CD8-positive, alpha-beta memory T cell (primary cell): ENCODE measurements around the gene ADGRB2. TPM values are rescaled to one million over a fixed set of nuclear protein-coding genes. Genes with fewer than 3 reads are reported as not detected.

Source experiments
- CTCF ChIA-PET: fragments of 350-600 bp; sonication (Branson Sonifier 250); formaldehyde crosslinking; loops from one replicate; lab custom pipeline; 2021; ENCODE audit warnings: antibody characterized with exemption; lab: Charles Lee
- POLR2A ChIA-PET: fragments of 350-600 bp; sonication (Branson Sonifier 250); formaldehyde crosslinking; loops from one replicate; lab custom pipeline; 2021; ENCODE audit warnings: antibody characterized with exemption; lab: Charles Lee
- DNase-seq, 5 donors: peaks; one replicate each; pipeline versions ENCODE4 v3.0.0 to v3.0.0-alpha.2; 2020 to 2022; ENCODE audit warnings: mixed read lengths in 1 of 5
- H3K27ac ChIP-seq: one replicate; pipeline ENCODE4 v1.7.0; 2013; ENCODE audit warnings: low read depth, mild to moderate bottlenecking, low read length, moderate library complexity
- H3K27me3 ChIP-seq: 2 replicates; pipeline ENCODE4 v1.7.0; 2013; ENCODE audit warnings: low read length, mild to moderate bottlenecking; ENCODE audit not compliant: insufficient read depth, poor library complexity, severe bottlenecking
- H3K36me3 ChIP-seq: 2 replicates; pipeline ENCODE4 v1.7.0; 2013; ENCODE audit warnings: mild to moderate bottlenecking, low read length, moderate library complexity; ENCODE audit not compliant: insufficient read depth
- H3K4me1 ChIP-seq: 2 replicates; pipeline ENCODE4 v1.7.0; 2013; ENCODE audit warnings: mild to moderate bottlenecking, low read length, moderate library complexity; ENCODE audit not compliant: insufficient read depth
- H3K4me3 ChIP-seq: 2 replicates; pipeline ENCODE4 v1.7.0; 2013; ENCODE audit warnings: mild to moderate bottlenecking, low read length
- H3K9me3 ChIP-seq: 2 replicates; pipeline ENCODE4 v1.7.0; 2013; ENCODE audit warnings: mild to moderate bottlenecking, low read length
- H3K27ac Mint-ChIP-seq, 8 donors: one replicate each; pipeline ENCODE4 v1.8.0; 2020 to 2021; ENCODE audit warnings: mixed read lengths in 8 of 8, mild to moderate bottlenecking in 6 of 8, inconsistent platforms in 3 of 8, moderate library complexity in 3 of 8
- H3K27me3 Mint-ChIP-seq, 2 donors: one replicate each; pipeline ENCODE4 v1.8.0; 2020 to 2021; ENCODE audit warnings: mixed read lengths in 2 of 2, mild to moderate bottlenecking in 1 of 2, moderate library complexity in 1 of 2
- H3K36me3 Mint-ChIP-seq, 3 donors: one replicate each; pipeline ENCODE4 v1.8.0; 2020 to 2021; ENCODE audit warnings: mixed read lengths in 3 of 3, inconsistent platforms in 1 of 3, mild to moderate bottlenecking in 1 of 3
- H3K4me1 Mint-ChIP-seq, 3 donors: one replicate each; pipeline ENCODE4 v1.8.0; 2020 to 2021; ENCODE audit warnings: mixed read lengths in 3 of 3, inconsistent platforms in 1 of 3, mild to moderate bottlenecking in 1 of 3
- H3K4me3 Mint-ChIP-seq, 7 donors: one replicate each; pipeline ENCODE4 v1.8.0; 2020 to 2021; ENCODE audit warnings: mixed read lengths in 7 of 7, mild to moderate bottlenecking in 6 of 7, moderate library complexity in 4 of 7, inconsistent platforms in 2 of 7
- H3K9me3 Mint-ChIP-seq, 5 donors: one replicate each; pipeline ENCODE4 v1.8.0; 2020 to 2022; ENCODE audit warnings: mixed read lengths in 5 of 5, mild to moderate bottlenecking in 3 of 5, moderate library complexity in 2 of 5, inconsistent platforms in 1 of 5
- polyA plus RNA-seq: library from polyadenylated mRNA; unstranded; fragments of 300-500 nt; fragmentation: Illumina TruSeq; gene quantifications from one replicate; pipeline ENCODE4 v1.2.3, GENCODE V29; 2021
- total RNA-seq, 2 experiments: library from RNA; stranded (reverse); gene quantifications; one replicate each; pipeline ENCODE4 v1.2.3, GENCODE V29; 2021

ADGRB2 gene
- total and polyA plus RNA-seq, 3 experiments from 2014 or later = 0.24 to 0.57 (median 0.35) TPM

DNA sequence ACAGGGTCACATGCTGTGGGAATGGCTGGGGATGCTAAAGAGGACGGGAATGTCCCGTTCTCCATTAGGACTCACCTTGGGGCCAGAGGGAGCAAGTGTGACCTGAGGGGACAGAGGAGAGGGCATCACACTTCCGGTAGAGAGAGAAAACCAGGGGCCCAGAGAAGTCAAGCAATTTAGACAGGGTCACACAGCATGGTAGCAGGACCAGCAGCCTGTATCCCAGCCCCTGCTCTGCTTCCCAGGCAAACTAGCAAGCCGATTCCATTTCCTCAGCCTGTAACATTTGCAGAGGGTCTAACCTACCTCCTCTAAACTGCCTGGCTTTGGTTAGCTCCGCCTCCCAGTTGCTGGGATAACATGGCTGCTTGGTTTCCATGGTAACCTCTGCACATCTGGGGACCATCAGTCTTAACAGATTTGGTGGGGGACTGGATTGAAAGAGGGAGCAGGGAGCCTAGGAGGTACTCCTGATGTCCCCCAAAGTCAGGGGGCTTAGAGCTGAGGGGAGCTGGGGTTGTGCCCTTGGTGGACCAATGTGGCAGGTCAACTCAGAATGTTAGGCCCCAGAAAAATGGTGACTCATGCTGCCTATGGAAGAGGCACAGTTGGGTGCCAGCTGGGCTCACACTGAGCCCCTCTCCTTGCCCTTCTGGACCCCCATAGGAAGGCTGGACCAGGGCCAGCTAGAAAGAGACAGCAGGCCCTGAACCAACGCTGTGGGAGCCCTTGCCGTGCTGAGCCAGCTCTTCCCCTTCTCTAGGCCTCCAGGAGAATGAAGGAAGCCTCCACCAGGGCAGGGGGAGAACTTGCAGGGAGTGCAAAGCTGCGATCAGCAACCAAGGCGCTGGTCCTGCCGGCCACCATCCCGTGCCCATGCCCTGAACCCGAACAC lies 69.8 kb downstream of the ADGRB2 start:
- H3K27ac Mint-ChIP-seq = peak overlapping the region in 1 of 8 donors; percentile 57
- Histone ChIP-seq H3K27ac (no peak overlapping the region), H3K9me3 (no peaks in the 10 kb centered on the region), H3K4me3 (no peak overlapping the region), H3K27me3 (no peaks in the 10 kb centered on the region), H3K36me3 (no peaks in the 10 kb centered on the region), H3K4me1 (peaks cover 10% of the 10 kb centered on the region)
- no peak overlapping the region for H3K4me3 Mint-ChIP-seq
- H3K9me3 Mint-ChIP-seq = no peaks in the 10 kb centered on the region
- peaks cover 8 to 17% (median 10%) of the 10 kb centered on the region in 3 donors for H3K4me1 Mint-ChIP-seq
- POLR2A ChIA-PET = interaction anchor here (0.6 kb wide), 1 partner anchor 341 kb away, joined by 4 read pairs; no protein-coding TSS in a partner anchor
- H3K36me3 Mint-ChIP-seq = no peaks in the 10 kb centered on the region
- H3K27me3 Mint-ChIP-seq = peaks cover 0 to 7% of the 10 kb centered on the region in 2 donors
- no peak for DNase-seq
- CTCF ChIA-PET = interaction anchor here (1.3 kb wide), 1 partner anchor 95 kb away, joined by 3 read pairs; no protein-coding TSS in a partner anchor

DNA sequence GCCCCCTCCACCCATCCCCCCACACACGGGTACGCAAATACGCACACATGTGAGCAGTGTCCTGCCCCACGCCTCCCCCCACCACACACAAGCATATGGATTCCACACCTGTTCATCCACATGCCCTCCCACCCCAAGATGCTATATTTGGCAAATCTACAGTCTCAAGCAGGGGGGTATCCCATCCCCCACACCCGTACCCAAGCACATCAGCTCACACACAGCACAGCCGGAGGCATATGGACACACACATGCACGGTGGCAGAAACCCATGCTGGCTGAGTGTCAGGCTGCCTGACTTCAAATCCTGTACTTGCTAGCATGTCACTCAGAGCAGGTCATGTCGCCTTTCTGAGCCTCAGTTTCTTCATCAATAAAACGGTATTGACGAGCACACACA lies 70.9 kb downstream of the ADGRB2 start:
- ChIA-PET CTCF (interaction anchor here (1.3 kb wide), 1 partner anchor 96 kb away, joined by 3 read pairs; no protein-coding TSS in a partner anchor), POLR2A (no interaction called here)
- H3K9me3 ChIP-seq = no peaks in the 10 kb centered on the region
- Mint-ChIP-seq H3K36me3 (no peaks in the 10 kb centered on the region), H3K4me1 (peaks cover 4 to 9% (median 5%) of the 10 kb centered on the region in 3 donors), H3K4me3 (peak overlapping the region in 1 of 7 donors; percentile 32), H3K27ac (no peak overlapping the region), H3K27me3 (peaks cover 0 to 14% of the 10 kb centered on the region in 2 donors), H3K9me3 (no peaks in the 10 kb centered on the region)
- H3K4me1 ChIP-seq = no peaks in the 10 kb centered on the region
- H3K27ac ChIP-seq = no peak overlapping the region
- DNase-seq = no peak
- no peaks in the 10 kb centered on the region for H3K27me3 ChIP-seq
- H3K4me3 ChIP-seq = no peak overlapping the region
- no peaks in the 10 kb centered on the region for H3K36me3 ChIP-seq

DNA sequence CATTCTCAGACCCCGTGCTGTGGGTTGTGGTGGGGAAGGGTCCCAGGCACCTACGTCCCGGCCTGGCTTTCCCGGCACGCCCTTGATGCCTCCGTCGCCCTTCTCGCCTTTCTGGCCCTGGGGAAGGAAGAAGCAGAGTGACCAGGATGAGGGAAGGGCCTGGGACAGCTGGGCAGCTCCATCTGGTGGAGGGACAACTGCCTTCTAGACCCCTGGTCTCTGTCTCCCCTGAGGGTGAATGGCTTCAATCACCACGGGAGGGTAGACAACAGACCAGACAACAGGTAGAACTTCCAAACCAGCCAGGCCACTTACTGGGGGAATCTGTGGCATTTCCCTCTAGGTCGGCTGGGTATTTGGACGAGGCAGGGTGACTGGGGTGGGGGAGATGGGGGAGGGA lies 72.2 kb downstream of the ADGRB2 start:
- H3K9me3 Mint-ChIP-seq = no peaks in the 10 kb centered on the region
- POLR2A ChIA-PET = no interaction called here
- no peaks in the 10 kb centered on the region for H3K36me3 Mint-ChIP-seq
- H3K27me3 Mint-ChIP-seq = peaks cover 0 to 20% of the 10 kb centered on the region in 2 donors
- no peaks in the 10 kb centered on the region for H3K4me1 ChIP-seq
- H3K27ac ChIP-seq = no peak overlapping the region
- H3K4me1 Mint-ChIP-seq = no peaks in the 10 kb centered on the region
- CTCF ChIA-PET = no interaction called here
- H3K4me3 ChIP-seq = no peak overlapping the region
- no peaks in the 10 kb centered on the region for H3K9me3 ChIP-seq
- peak overlapping the region in 1 of 8 donors; percentile 63 for H3K27ac Mint-ChIP-seq
- DNase-seq = no peak
- no peaks in the 10 kb centered on the region for H3K36me3 ChIP-seq
- no peaks in the 10 kb centered on the region for H3K27me3 ChIP-seq
- H3K4me3 Mint-ChIP-seq = no peak overlapping the region

DNA sequence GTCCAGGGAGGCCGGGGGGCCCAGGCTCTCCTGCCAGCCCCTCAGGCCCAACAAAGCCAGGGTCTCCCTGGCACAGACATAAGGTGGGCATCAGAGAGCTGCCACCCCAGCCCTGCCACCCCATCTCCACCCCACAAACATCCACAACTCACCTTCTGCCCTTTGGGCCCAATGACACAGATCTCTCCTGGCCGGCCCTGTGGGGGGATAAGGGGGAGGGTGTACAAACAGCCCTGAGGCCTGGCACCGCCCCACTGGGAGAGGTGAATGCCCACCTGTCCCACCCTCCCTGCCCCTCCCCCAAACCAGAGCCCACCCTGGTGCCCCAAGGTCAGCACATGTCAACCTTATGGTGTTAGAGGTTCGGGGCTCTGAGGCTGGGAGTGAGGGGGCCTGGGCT lies 72.7 kb downstream of the ADGRB2 start:
- POLR2A ChIA-PET = no interaction called here
- H3K4me1 Mint-ChIP-seq = no peaks in the 10 kb centered on the region
- CTCF ChIA-PET = no interaction called here

DNA sequence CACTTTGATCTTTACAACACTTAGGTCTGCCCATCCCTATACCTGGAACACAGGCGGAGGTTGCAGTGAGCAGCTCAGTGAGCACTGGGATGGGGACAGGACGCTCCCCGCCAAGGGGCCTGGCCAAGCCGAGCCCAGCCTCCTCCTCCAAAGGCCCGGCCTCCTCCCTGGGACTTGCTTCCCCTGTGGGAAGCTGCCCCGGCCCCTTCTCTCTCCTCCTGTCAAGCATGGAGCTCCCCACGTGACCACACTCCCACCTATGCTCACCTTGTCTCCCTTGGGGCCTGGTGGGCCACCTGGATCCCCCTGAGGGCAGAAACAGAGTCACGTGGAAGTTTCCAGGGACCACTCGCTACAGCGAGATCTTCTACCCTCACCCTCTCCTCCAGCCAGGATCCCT lies 73.2 kb downstream of the ADGRB2 start:
- POLR2A ChIA-PET = no interaction called here
- no peak overlapping the region for H3K27ac Mint-ChIP-seq
- H3K4me1 Mint-ChIP-seq = no peaks in the 10 kb centered on the region

More for the DNA sequence above, 72.7 kb downstream of the ADGRB2 start:
- H3K27ac ChIP-seq = no peak overlapping the region
- Mint-ChIP-seq H3K27ac (no peak overlapping the region), H3K4me3 (no peak overlapping the region), H3K36me3 (no peaks in the 10 kb centered on the region), H3K9me3 (no peaks in the 10 kb centered on the region), H3K27me3 (peaks cover under 1 to 25% of the 10 kb centered on the region in 2 donors)
- no peaks in the 10 kb centered on the region for H3K27me3 ChIP-seq
- no peaks in the 10 kb centered on the region for H3K4me1 ChIP-seq
- no peak for DNase-seq
- H3K9me3 ChIP-seq = no peaks in the 10 kb centered on the region
- H3K36me3 ChIP-seq = no peaks in the 10 kb centered on the region
- no peak overlapping the region for H3K4me3 ChIP-seq

DNA sequence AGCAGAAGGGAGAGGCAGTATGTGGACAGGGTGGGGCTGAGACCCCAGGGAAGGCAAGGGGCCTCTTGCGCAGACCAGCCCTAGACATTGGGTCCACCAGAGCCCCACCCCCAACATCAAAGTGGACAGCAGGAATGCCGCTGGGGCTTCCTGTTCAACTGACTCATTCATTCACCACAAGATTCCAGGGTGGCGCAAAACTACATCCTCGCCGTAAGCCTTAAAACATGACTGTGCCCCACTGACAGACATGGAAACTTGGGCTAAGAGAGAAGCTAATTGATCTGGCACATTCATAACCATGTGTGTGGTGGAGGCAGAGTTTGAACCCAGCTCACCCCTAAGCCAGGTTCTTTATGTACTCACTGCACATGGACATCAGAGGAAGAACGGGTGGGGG lies 74.3 kb downstream of the ADGRB2 start:
- Histone ChIP-seq H3K4me3 (no peak overlapping the region), H3K4me1 (no peaks in the 10 kb centered on the region), H3K36me3 (no peaks in the 10 kb centered on the region), H3K27ac (no peak overlapping the region), H3K9me3 (no peaks in the 10 kb centered on the region), H3K27me3 (peaks cover 4% of the 10 kb centered on the region)
- no peak for DNase-seq
- no peaks in the 10 kb centered on the region for H3K4me1 Mint-ChIP-seq
- peaks cover 5 to 37% of the 10 kb centered on the region in 2 donors for H3K27me3 Mint-ChIP-seq
- no peak overlapping the region for H3K4me3 Mint-ChIP-seq
- H3K36me3 Mint-ChIP-seq = no peaks in the 10 kb centered on the region
- ChIA-PET CTCF (no interaction called here), POLR2A (no interaction called here)
- H3K27ac Mint-ChIP-seq = peak overlapping the region in 1 of 8 donors; percentile 20
- no peaks in the 10 kb centered on the region for H3K9me3 Mint-ChIP-seq

More for the DNA sequence above, 73.2 kb downstream of the ADGRB2 start:
- Mint-ChIP-seq H3K36me3 (no peaks in the 10 kb centered on the region), H3K27me3 (peaks cover 5 to 29% of the 10 kb centered on the region in 2 donors), H3K9me3 (no peaks in the 10 kb centered on the region), H3K4me3 (peak overlapping the region in 1 of 7 donors; percentile 37)
- H3K9me3 ChIP-seq = no peaks in the 10 kb centered on the region
- H3K27me3 ChIP-seq = no peaks in the 10 kb centered on the region
- H3K36me3 ChIP-seq = no peaks in the 10 kb centered on the region
- no peak for DNase-seq
- CTCF ChIA-PET = no interaction called here
- no peak overlapping the region for H3K4me3 ChIP-seq
- no peak overlapping the region for H3K27ac ChIP-seq
- H3K4me1 ChIP-seq = no peaks in the 10 kb centered on the region

DNA sequence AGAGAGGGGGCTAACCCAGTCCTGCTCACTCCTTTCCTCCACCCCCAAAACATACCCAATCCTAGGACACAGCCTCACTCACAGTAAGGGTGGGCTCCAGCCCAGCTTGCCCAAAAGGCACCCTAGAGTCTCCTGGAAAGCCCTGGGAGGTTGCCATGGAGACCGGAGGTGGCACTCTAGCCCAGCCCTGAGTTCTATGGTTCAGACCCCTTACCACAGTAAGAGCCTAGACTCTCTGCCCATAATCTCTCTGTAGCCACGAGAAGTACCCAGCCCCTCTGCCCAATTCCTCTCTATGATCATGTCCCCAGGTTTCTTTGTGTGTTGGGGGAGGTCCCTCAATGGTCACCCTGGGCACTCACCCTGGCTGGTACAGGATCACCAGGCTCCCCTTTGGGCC lies 74.8 kb downstream of the ADGRB2 start:
- no peak overlapping the region for H3K4me3 Mint-ChIP-seq
- no peaks in the 10 kb centered on the region for H3K36me3 ChIP-seq
- H3K27me3 Mint-ChIP-seq = peaks cover 5 to 41% of the 10 kb centered on the region in 2 donors
- H3K36me3 Mint-ChIP-seq = no peaks in the 10 kb centered on the region
- no peak overlapping the region for H3K27ac ChIP-seq
- DNase-seq = no peak
- ChIA-PET CTCF (interaction anchor here (0.9 to 1.0 kb wide), 2 partner anchors 16 to 25 kb away, joined by 3 read pairs; no protein-coding TSS in a partner anchor), POLR2A (no interaction called here)
- H3K9me3 ChIP-seq = no peaks in the 10 kb centered on the region
- no peaks in the 10 kb centered on the region for H3K9me3 Mint-ChIP-seq
- no peaks in the 10 kb centered on the region for H3K4me1 Mint-ChIP-seq
- no peak overlapping the region for H3K4me3 ChIP-seq
- H3K27ac Mint-ChIP-seq = no peak overlapping the region
- peaks cover 5% of the 10 kb centered on the region for H3K27me3 ChIP-seq
- H3K4me1 ChIP-seq = no peaks in the 10 kb centered on the region

DNA sequence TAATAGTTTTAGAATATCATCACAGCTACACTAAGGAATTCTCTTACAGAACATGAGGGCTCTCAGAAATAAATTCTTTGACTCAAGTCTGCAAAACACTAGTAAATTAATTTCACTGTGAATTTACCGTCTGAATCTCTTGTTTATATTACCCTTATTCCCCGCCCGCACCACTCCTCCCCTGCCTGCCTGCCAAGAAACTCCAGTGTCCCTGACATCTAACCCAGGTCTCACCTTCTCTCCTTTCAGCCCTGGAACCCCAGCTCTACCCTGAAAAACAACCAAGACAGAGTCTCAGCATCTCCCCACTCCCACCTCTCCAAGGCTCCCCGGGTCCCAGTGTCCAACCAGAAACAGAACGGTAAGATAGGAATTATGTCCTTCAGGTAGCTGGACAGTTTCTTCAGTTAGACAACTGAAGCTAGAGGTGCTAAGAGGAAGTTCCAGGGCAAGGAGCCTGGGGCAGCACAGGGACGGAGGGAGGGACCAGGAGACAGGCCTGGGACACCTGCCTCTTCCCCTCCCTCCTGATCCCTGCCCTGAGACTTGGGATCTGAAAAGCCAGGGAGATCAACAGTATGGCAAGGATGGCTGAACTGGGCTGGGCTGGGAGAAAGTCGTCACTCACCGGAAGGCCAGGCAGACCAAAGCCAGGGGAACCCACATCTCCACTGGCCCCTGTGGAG lies 75.8 kb downstream of the ADGRB2 start:
- H3K4me3 ChIP-seq = no peak overlapping the region
- no peaks in the 10 kb centered on the region for H3K4me1 ChIP-seq
- DNase-seq = no peak
- no peaks in the 10 kb centered on the region for H3K9me3 ChIP-seq
- POLR2A ChIA-PET = no interaction called here
- no peaks in the 10 kb centered on the region for H3K4me1 Mint-ChIP-seq
- H3K4me3 Mint-ChIP-seq = no peak overlapping the region
- H3K9me3 Mint-ChIP-seq = no peaks in the 10 kb centered on the region
- CTCF ChIA-PET = interaction anchor here (1.0 kb wide), 1 partner anchor 17 kb away, joined by 3 read pairs; no protein-coding TSS in a partner anchor
- H3K27me3 ChIP-seq = peaks cover 5% of the 10 kb centered on the region
- H3K27ac ChIP-seq = no peak overlapping the region
- H3K27me3 Mint-ChIP-seq = peaks cover 7 to 41% of the 10 kb centered on the region in 2 donors
- no peaks in the 10 kb centered on the region for H3K36me3 Mint-ChIP-seq
- H3K27ac Mint-ChIP-seq = no peak overlapping the region
- H3K36me3 ChIP-seq = no peaks in the 10 kb centered on the region
